DOHH2 (cell line): ENCODE measurements around the gene SOX5.

Experiments
- H3F3A ChIP-seq: fragments of 200-600 bp; sonication (generic), shearing (Covaris generic); 2 replicates; pipeline ENCODE4 v1.6.0; 2016; ENCODE audit warnings: antibody characterized with exemption, mild to moderate bottlenecking; ENCODE audit not compliant: control insufficient read depth, insufficient read depth
- H3K27ac ChIP-seq: fragments of 200-600 bp; sonication (generic); 2 replicates; pipeline ENCODE4 v1.5.1; 2014; ENCODE audit warnings: low read depth, mild to moderate bottlenecking, low read length, moderate library complexity
- H3K27me3 ChIP-seq: fragments of 200-600 bp; sonication (generic); 2 replicates; pipeline ENCODE4 v1.6.1; 2014; ENCODE audit warnings: mild to moderate bottlenecking, low read length, mixed read lengths; ENCODE audit not compliant: control insufficient read depth
- H3K36me3 ChIP-seq: fragments of 200-600 bp; sonication (generic); 2 replicates; pipeline ENCODE4 v1.6.1; 2014; ENCODE audit warnings: mild to moderate bottlenecking, low read length, moderate library complexity, mixed read lengths; ENCODE audit not compliant: control insufficient read depth
- H3K4me1 ChIP-seq: fragments of 200-600 bp; sonication (generic); 2 replicates; pipeline ENCODE4 v1.6.1; 2014; ENCODE audit warnings: mild to moderate bottlenecking, low read length, mixed read lengths; ENCODE audit not compliant: control insufficient read depth
- H3K4me2 ChIP-seq: fragments of 200-600 bp; sonication (generic); 2 replicates; pipeline ENCODE4 v1.6.0; 2014; ENCODE audit warnings: mild to moderate bottlenecking, low read length, moderate library complexity
- H3K4me3 ChIP-seq: fragments of 200-600 bp; sonication (generic); 2 replicates; pipeline ENCODE4 v1.5.1; 2014; ENCODE audit warnings: mild to moderate bottlenecking, low read length, mixed read lengths
- H3K79me2 ChIP-seq: fragments of 200-600 bp; sonication (generic); 2 replicates; pipeline ENCODE4 v1.6.1; 2014; ENCODE audit warnings: mild to moderate bottlenecking, low read length, mixed read lengths; ENCODE audit not compliant: control insufficient read depth
- H3K9me2 ChIP-seq: fragments of 200-600 bp; sonication (generic); replicated peaks from 2 replicates; pipeline ENCODE4 v1.6.1; 2014; ENCODE audit warnings: mild to moderate bottlenecking, low read length, mixed read lengths; ENCODE audit not compliant: control insufficient read depth
- H3K9me3 ChIP-seq: fragments of 200-600 bp; sonication (generic); 2 replicates; pipeline ENCODE4 v1.6.1; 2014; ENCODE audit warnings: antibody characterized with exemption, low read length, mixed read lengths; ENCODE audit not compliant: control insufficient read depth, insufficient read depth
- H4K20me1 ChIP-seq: fragments of 200-600 bp; sonication (generic); 2 replicates; pipeline ENCODE4 v1.6.0; 2014; ENCODE audit warnings: low read depth, mild to moderate bottlenecking, antibody characterized with exemption, low read length, moderate library complexity; ENCODE audit not compliant: control insufficient read depth, insufficient read depth
- CTCF ChIP-seq: fragments of 200-600 bp; sonication (generic); IDR thresholded peaks from one replicate; pipeline ENCODE4 v1.5.1; 2014; ENCODE audit warnings: antibody characterized with exemption, mild to moderate bottlenecking, low read depth, low read length; ENCODE audit not compliant: poor library complexity, severe bottlenecking
- EZH2phosphoT487 ChIP-seq: fragments of 200-600 bp; sonication (generic); IDR thresholded peaks from 2 replicates; pipeline ENCODE4 v1.6.1; 2017; ENCODE audit warnings: borderline replicate concordance, mild to moderate bottlenecking, antibody characterized with exemption, low read length, moderate library complexity, mixed read lengths

The SOX5 gene

GRCh38 chr12:23941780-23942179, 7.7 kb downstream of the SOX5 start:
- Histone ChIP-seq H3K9me2 (no peaks in the 10 kb centered on the region), H4K20me1 (no peaks in the 10 kb centered on the region), H3K79me2 (no peaks in the 10 kb centered on the region), H3K9me3 (no peaks in the 10 kb centered on the region), H3K4me3 (no peak overlapping the region), H3K4me2 (no peak overlapping the region), H3K4me1 (no peaks in the 10 kb centered on the region), H3K27ac (no peak overlapping the region), H3K27me3 (no peaks in the 10 kb centered on the region), H3K36me3 (no peaks in the 10 kb centered on the region), H3F3A (no peaks in the 10 kb centered on the region)
- TF ChIP-seq CTCF (no peak), EZH2phosphoT487 (no peak)

GRCh38 chr12:23938422-23938821, 11.0 kb downstream of the SOX5 start:
- no peaks in the 10 kb centered on the region for H3K9me2 ChIP-seq
- H3K36me3 ChIP-seq = no peaks in the 10 kb centered on the region
- no peaks in the 10 kb centered on the region for H4K20me1 ChIP-seq
- no peaks in the 10 kb centered on the region for H3K4me1 ChIP-seq
- no peak overlapping the region for H3K4me3 ChIP-seq
- H3F3A ChIP-seq = no peaks in the 10 kb centered on the region
- TF ChIP-seq CTCF (no peak), EZH2phosphoT487 (no peak)
- no peak overlapping the region for H3K4me2 ChIP-seq
- H3K27me3 ChIP-seq = no peaks in the 10 kb centered on the region
- H3K27ac ChIP-seq = no peak overlapping the region
- H3K9me3 ChIP-seq = no peaks in the 10 kb centered on the region
- no peaks in the 10 kb centered on the region for H3K79me2 ChIP-seq

GRCh38 chr12:23931176-23931575, 18.3 kb downstream of the SOX5 start:
- H3K27ac ChIP-seq = no peak overlapping the region

More at GRCh38 chr12:23931176-23931575, 18.3 kb downstream of the SOX5 start:
- H3F3A ChIP-seq = no peaks in the 10 kb centered on the region
- H3K79me2 ChIP-seq = no peaks in the 10 kb centered on the region
- H3K4me3 ChIP-seq = no peak overlapping the region
- no peaks in the 10 kb centered on the region for H4K20me1 ChIP-seq
- H3K9me2 ChIP-seq = no peaks in the 10 kb centered on the region
- no peaks in the 10 kb centered on the region for H3K4me1 ChIP-seq
- H3K36me3 ChIP-seq = no peaks in the 10 kb centered on the region
- H3K4me2 ChIP-seq = no peak overlapping the region
- no peaks in the 10 kb centered on the region for H3K9me3 ChIP-seq
- H3K27me3 ChIP-seq = peaks cover 3% of the 10 kb centered on the region; the same call in 1 of the 2 replicates
- TF ChIP-seq EZH2phosphoT487 = no peak
- TF ChIP-seq CTCF = no peak
